HL-60/S4 treated with phorbol 12-myristate 13-acetate at 8.2 ng/mL for 4 days and 3 days (cell line): Measurements from ENCODE around the gene HEXIM2.

Source experiments
- in situ Hi-C: fragments of 300-500 bp; cut with MboI; formaldehyde crosslinking; loops from 2 replicates; pipeline ENCODE4 v1.15.0; 2022; ENCODE audit warnings: low sequenced_read_pairs

The HEXIM2 gene

GRCh38 chr17:45127548-45128300 is 34.0 kb upstream of the HEXIM2 start:
- in situ Hi-C loops, result no loop called here

DNA sequence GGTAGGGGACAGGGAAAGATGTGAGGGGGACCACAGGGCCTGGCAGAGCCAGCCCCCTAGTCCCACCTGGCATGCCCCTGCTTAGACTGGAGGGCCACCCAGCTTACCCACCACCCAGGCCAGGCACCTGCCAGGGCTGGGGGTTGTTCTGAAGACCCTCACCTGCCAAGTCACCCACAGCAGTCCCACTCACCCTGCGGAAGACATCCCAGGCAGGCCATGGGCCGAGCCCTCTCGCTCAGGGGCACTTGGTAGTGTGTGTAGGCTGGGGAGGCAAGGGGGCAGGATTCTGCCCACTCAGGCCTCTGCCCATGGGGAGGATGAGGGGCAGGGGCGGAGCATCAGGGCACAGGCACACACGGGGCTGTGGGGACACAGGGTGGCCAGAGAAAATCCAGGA is 33.3 kb upstream of the HEXIM2 start:
- in situ Hi-C loops, result no loop called here

GRCh38 chr17:45128989-45129388 is 32.7 kb upstream of the HEXIM2 start:
- in situ Hi-C loops, result no loop called here

GRCh38 chr17:45129426-45129939 is 32.2 kb upstream of the HEXIM2 start:
- in situ Hi-C loops, result no loop called here

DNA sequence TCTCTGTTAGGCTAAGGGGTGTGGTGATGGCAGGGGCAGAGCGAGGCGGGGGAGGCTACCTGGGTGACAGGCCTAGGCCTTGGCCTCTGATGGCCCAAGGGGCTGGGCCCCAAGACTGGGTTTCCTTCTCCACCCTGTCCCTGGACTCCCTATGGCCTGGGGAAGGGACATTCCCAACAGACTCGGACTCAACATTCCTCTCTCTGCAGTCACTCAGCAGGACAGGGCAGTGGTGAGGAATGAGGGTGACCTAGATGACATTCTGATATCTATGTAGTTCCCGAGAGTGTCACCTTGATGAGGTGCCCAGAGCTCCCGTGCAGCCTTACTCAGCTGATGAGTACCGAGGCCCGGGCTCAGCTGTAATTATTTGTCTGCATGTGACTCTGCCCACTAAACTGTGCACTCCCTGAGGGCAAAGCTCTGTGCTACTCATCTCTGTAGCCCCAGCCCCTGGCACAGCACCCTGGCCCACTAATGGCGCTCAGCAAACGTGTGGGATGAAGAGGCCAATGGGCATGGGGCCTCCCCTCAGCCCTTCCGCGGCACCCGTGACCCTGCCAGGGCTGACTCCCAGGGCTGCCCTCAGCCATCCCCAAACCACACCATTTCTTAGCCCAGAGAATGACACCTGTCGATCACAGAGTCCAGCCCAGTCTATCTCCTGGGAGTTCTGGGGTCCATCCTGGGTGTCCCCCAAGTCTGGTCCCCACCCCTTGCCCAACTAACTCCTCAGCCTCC is 31.6 kb upstream of the HEXIM2 start:
- in situ Hi-C loops, result no loop called here

DNA sequence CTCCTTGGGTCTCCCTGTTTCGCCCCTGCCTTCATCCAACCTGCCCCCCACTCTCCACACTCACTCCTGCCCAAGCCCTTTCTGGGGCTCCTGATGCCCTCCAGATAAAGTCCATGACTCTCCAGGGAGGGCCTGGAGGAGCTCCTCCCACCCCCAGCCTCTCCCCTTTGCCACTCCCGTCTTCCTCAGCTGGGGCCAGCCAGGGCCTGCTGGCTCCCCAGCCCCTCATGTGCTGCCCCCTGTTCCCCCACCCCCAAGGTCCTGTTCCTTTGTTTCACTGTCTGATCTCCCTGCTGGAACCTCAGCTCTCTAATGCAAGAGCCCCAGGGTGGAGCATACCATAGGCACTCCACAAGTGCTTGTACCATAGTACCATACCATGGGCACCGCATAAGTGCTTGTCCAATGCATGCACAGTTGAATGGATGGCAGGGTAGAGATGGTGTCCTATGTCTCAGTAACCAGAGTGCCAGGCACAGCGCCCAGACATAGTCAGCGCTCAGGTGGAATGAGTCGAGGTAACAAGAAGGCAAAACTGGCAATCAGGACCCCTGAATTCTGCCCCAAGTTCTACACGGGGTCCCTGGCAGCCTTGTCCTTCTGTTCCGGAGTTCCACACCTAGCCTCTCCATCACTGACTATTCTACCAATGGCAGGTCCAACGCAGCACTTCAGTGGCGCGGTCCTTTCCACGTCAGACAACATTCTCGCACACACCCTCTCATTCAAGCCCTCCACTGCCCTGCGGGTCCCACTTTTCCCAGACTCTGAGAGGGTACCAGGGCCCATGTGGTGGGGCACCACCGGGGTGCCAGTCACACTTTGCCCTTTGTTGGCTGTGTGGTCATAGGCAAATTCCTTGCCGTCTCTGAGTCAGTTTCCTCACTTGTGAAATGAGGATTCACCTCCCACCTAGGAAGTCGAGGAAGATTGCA is 30.7 kb upstream of the HEXIM2 start:
- in situ Hi-C loops, result no loop called here

DNA sequence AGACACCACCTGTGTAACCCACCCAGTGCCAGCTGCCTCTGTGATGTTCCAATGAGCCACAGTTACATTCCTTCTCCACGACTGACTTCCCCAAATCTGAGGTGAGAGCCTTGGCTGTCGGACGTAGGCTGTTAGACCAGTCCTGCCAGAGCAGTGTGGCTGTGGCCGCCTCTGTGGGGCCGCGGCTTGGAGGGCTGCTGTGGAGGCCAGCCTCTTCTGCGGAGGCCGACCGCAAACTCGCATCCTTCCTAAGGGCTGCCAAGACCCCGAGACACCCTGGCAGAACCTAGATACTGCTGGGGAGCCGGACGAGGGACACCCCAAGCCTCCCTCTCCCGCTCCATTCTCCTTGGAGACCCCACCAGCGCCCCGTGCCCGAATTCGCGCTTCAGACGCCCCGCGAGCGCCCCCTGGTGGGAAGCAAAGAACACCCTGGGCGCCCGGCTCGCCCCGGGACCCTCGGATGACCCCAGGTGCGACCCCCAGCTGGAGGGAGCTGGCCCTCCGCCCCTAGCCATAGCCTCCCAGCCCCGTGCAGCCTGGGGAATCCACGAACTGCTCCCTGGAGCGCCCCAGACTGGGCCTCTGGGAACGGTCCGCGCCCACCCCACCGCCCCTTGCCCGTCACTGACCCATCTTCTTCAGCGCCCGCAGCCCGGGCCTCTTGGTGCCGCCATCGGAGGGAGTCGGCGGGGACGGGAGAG is 29.9 kb upstream of the HEXIM2 start:
- in situ Hi-C loops, result no loop called here

DNA sequence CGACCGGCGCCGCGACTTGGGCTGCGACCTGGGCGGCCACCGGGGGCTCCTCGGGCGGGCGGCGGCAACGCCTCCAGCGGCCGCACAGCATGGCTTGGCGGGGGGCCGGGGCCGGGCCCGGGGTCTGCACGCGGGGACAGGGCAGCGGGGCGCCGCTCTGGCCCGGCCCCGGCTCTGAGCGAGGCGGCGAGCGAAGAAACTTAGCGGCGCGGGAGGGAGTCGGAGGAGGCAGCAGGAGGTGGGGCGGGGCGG is 29.4 kb upstream of the HEXIM2 start, which contains the start of gene PLCD3:
PLCD3 (minus strand) TSS at position 196 of the 252 bp plus-strand sequence; CDS start at position 91, 105 bp downstream.
- in situ Hi-C loops, result no loop called here

DNA sequence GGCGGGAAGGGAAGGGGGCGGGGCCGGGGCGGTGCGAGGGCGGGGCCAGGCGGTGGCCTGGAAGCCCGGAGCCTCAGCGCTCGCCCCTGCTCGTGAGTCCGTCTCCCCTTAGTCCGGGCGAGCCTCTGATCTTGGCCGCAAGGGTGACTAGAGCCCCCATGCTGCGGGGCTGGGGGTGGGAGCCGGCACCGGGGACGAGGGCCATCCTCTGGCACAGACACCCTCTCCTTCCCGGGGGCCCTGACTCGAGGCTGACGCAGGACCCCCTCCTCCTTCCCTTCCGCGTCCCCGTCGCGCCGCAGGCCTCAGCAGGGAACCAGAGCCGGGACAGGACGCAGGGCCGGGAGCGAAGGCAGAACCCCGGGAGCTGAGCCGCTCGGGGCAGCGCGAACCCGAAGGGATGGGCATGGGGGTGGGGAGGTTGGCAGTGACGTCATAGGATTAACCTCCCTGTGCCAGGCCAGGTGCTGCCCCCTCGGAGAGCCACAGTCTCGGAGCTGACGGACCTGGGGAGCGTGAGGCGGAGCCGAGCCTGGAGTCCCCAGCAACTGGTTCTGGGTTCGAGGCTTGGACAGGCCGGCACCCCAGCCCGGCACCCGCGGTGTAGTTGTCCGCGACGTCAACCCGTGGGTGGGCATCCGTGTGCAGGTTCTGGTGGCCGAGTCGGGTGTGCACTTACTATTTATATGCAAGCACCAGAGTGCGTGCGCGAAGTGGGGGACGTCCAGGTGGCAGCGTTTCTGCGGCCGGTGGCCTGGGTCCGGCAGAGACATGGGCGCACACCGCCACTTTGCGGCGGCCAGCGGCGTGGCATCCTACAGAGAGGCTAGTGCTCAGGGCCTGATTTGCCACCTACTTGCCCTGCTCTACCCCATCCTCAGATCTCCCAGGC is 28.9 kb upstream of the HEXIM2 start:
- in situ Hi-C loops, result no loop called here

DNA sequence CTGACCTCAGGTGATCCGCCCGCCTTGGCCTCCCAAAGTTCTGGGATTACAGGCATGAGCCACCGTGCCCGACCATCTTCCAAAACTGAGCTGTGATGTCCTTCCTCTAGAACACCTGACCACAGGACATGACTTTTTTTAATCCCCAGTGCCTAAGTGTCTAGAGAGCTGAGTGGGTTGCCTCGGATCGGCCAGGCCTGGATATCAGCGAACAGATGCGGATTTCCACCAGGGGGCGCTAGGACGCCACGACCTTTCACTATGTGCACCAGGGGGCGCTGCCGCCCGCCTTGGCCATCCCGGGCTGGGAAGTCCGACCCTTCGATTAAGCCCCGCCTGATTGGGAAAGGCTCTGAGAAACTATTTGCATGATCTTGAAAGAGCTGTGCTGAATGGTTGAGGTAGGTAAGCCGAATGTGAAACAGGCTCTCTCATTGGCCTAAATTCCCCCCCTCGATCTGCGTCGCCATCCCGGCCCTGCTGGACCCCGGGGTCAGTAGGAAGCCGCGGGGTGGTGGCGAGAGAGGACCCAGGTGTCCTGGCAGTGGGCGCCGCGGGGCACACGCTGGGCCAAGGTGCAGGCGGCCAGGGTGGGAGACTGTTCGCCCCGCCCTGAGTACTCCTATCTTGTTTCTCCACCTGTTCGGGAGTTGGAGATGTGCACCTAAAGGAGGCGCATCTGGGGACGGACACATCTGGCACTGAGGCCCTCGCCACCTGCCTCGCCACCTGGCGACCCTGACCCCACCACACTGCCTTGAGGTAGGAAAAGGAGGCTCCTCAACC is 26.3 kb upstream of the HEXIM2 start, which contains the start of gene ACBD4:
ACBD4 (plus strand) TSS at position 496 of the 786 bp plus-strand sequence. CDS start 458 bp downstream, outside the sequence.
- in situ Hi-C loops, result loop anchor here (5.0 kb wide), 1 partner anchor 62 kb away; no protein-coding TSS in a partner anchor

GRCh38 chr17:45135978-45136791 is 25.5 kb upstream of the HEXIM2 start:
- in situ Hi-C loops, result loop anchor here (5.0 kb wide), 1 partner anchor 61 kb away; no protein-coding TSS in a partner anchor

DNA sequence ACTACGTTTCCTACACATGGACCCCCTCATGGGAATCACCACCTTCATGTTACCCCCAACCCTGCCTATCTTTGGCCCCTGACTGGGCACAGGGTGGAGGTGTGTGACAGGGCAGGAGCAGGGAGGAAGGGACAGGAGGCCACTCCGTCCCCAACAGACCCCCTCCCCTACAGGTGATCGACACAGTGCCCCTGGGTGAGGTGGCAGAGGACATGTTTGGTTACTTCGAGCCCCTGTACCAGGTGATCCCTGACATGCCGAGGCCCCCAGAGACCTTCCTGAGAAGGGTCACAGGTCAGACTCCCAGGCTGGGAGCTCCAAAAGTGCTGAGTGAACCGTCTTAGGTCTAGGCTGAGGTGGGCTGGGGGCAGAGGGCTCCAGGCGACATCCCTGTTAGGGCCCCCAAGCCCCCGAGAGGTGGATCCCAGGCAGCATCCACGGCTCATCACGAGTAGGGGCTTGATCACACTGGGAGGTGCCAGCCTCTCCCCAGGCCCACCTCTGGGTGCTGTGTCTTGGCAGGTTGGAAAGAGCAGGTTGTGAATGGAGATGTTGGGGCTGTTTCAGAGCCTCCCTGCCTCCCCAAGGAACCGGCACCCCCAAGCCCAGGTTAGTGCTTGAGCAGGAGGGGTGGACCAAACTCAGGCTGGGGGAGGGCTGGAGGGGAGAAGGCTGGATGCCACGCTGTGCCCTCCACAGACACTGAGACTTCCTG is 24.7 kb upstream of the HEXIM2 start:
- in situ Hi-C loops, result loop anchor here (5.0 kb wide), 1 partner anchor 60 kb away; no protein-coding TSS in a partner anchor

DNA sequence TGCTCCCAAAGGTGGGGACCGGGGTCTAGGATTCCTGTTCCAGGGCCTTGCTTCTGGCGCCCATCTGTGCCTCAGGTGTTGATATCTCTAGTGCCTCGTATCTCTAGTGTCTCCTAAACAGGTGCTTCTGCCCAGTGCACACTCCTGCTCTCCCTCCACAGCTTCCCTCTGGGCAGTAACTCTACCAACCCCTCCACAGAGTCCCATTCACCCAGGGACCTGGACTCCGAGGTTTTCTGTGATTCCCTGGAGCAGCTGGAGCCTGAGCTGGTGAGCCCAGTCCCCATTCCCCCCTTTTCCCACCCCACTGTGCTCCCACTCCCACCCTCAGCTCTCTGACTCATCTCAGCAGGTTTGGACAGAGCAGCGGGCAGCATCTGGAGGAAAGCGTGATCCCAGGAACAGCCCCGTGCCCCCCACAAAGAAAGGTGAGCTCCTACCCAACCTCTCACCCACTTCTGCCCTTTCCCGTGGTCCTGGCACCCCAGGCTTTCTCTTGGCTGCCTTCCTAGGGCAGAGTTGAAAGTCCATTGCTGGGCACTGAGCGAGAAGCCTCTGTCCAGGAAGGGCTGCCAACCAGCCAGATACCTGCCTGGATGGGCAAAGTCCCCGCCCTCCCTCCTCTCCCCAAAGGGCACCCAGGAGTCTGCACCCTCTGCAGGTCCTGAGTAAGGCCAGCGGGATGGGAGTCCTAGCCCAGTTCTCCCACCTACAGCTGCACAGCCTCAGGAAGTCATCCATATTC is 23.9 kb upstream of the HEXIM2 start:
- in situ Hi-C loops, result loop anchor here (5.0 kb wide), 1 partner anchor 60 kb away; no protein-coding TSS in a partner anchor

GRCh38 chr17:45138911-45139532 is 22.7 kb upstream of the HEXIM2 start:
- in situ Hi-C loops, result loop anchor here (5.0 kb wide), 1 partner anchor 58 kb away; no protein-coding TSS in a partner anchor

DNA sequence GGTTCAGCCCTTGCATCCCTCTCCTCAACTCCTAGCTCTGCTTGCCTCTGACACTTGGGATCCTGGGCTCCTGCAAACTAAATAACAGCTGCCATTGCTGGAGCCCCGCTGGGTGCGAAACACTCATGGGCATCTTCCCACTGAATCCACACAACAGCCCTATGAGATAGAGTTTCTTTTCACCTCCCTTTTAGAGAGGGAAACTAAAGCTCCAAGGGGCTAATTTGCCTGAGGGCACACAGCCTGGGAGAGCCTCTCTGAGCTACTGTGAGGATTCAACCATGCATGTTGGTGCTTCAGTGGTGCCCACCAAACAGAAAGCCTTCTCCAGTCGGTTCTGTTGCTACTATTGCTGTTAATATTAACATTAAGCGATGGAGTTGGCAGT is 22.1 kb upstream of the HEXIM2 start:
- in situ Hi-C loops, result loop anchor here (5.0 kb wide), 1 partner anchor 58 kb away; no protein-coding TSS in a partner anchor
